Central memory CD8-positive, alpha-beta T cell (primary cell): ENCODE data around the gene MYO18B.

Experiments used
- ATAC-seq: fragments of 150-1000 bp; cut with Tn5 transposase; replicated peaks from 2 replicates; pipeline ENCODE4 v1.10.0; 2022; ENCODE audit warnings: mild to moderate bottlenecking, moderate FRiP score, moderate number of reproducible peaks; ENCODE audit not compliant: poor library complexity, severe bottlenecking; ENCODE audit errors: extremely low read depth
- DNase-seq, 2 donors: peaks; one replicate each; pipeline ENCODE4 v3.0.0; 2021; ENCODE audit warnings: low spot score in 2 of 2
- H3K27ac Mint-ChIP-seq: one replicate; pipeline ENCODE4 v1.8.0; 2022; ENCODE audit warnings: low read depth, mild to moderate bottlenecking, moderate library complexity, mixed read lengths
- H3K27me3 Mint-ChIP-seq: one replicate; pipeline ENCODE4 v1.8.0; 2022; ENCODE audit warnings: mixed read lengths
- H3K36me3 Mint-ChIP-seq: one replicate; pipeline ENCODE4 v1.8.0; 2022; ENCODE audit warnings: mild to moderate bottlenecking, moderate library complexity, mixed read lengths; ENCODE audit not compliant: insufficient read depth
- H3K4me1 Mint-ChIP-seq: one replicate; pipeline ENCODE4 v1.8.0; 2022; ENCODE audit warnings: mixed read lengths
- H3K4me3 Mint-ChIP-seq: one replicate; pipeline ENCODE4 v1.8.0; 2022; ENCODE audit warnings: mild to moderate bottlenecking, moderate library complexity, mixed read lengths
- H3K9me3 Mint-ChIP-seq: one replicate; pipeline ENCODE4 v1.8.0; 2022; ENCODE audit warnings: mixed read lengths

MYO18B gene

GRCh38 chr22:25950111-25950510 is 208.1 kb downstream of the MYO18B start:
- peaks cover 9% of the 10 kb centered on the region for H3K27me3 Mint-ChIP-seq
- no peak for DNase-seq
- no peak overlapping the region for H3K4me3 Mint-ChIP-seq
- H3K4me1 Mint-ChIP-seq = no peaks in the 10 kb centered on the region
- H3K9me3 Mint-ChIP-seq = no peaks in the 10 kb centered on the region
- no peaks in the 10 kb centered on the region for H3K36me3 Mint-ChIP-seq
- no peak for ATAC-seq
- H3K27ac Mint-ChIP-seq = no peak overlapping the region

GRCh38 chr22:25953276-25953675 is 211.3 kb downstream of the MYO18B start:
- Mint-ChIP-seq H3K9me3 (no peaks in the 10 kb centered on the region), H3K36me3 (no peaks in the 10 kb centered on the region), H3K27me3 (peaks cover 9% of the 10 kb centered on the region)

GRCh38 chr22:25953919-25954318 is 211.9 kb downstream of the MYO18B start:
- Mint-ChIP-seq H3K9me3 (no peaks in the 10 kb centered on the region), H3K4me3 (no peak overlapping the region), H3K27me3 (peaks cover 3% of the 10 kb centered on the region), H3K36me3 (no peaks in the 10 kb centered on the region), H3K4me1 (no peaks in the 10 kb centered on the region), H3K27ac (no peak overlapping the region)
- ATAC-seq = no peak
- no peak for DNase-seq

More at GRCh38 chr22:25953276-25953675, 211.3 kb downstream of the MYO18B start:
- DNase-seq (no peak), ATAC-seq (no peak)
- Mint-ChIP-seq H3K27ac (no peak overlapping the region), H3K4me1 (no peaks in the 10 kb centered on the region), H3K4me3 (no peak overlapping the region)

- ATAC-seq (no peak), DNase-seq (no peak)
- H3K27ac Mint-ChIP-seq = no peak overlapping the region
Measured at GRCh38 chr22:25955323-25955722, 213.3 kb downstream of the MYO18B start.

GRCh38 chr22:25956801-25957200 is 214.8 kb downstream of the MYO18B start:
- ATAC-seq = no peak
- Mint-ChIP-seq H3K27me3 (peaks cover 12% of the 10 kb centered on the region), H3K27ac (no peak overlapping the region), H3K9me3 (no peaks in the 10 kb centered on the region), H3K4me3 (no peak overlapping the region), H3K36me3 (no peaks in the 10 kb centered on the region), H3K4me1 (no peaks in the 10 kb centered on the region)
- DNase-seq = no peak

More at GRCh38 chr22:25955323-25955722, 213.3 kb downstream of the MYO18B start:
- Mint-ChIP-seq H3K4me3 (no peak overlapping the region), H3K27me3 (peaks cover 3% of the 10 kb centered on the region), H3K4me1 (no peaks in the 10 kb centered on the region), H3K9me3 (no peaks in the 10 kb centered on the region), H3K36me3 (no peaks in the 10 kb centered on the region)

- no peak for DNase-seq
- H3K4me3 Mint-ChIP-seq = no peak overlapping the region
- H3K27me3 Mint-ChIP-seq = peaks cover 27% of the 10 kb centered on the region
- H3K9me3 Mint-ChIP-seq = peaks cover 6% of the 10 kb centered on the region
- no peaks in the 10 kb centered on the region for H3K4me1 Mint-ChIP-seq
- no peak for ATAC-seq
- H3K36me3 Mint-ChIP-seq = no peaks in the 10 kb centered on the region
- no peak overlapping the region for H3K27ac Mint-ChIP-seq
Measured at GRCh38 chr22:25959818-25960774, 218.1 kb downstream of the MYO18B start.

GRCh38 chr22:25961699-25962098 is 219.7 kb downstream of the MYO18B start:
- Mint-ChIP-seq H3K4me3 (no peak overlapping the region), H3K27ac (no peak overlapping the region), H3K4me1 (no peaks in the 10 kb centered on the region), H3K27me3 (peaks cover 35% of the 10 kb centered on the region), H3K36me3 (no peaks in the 10 kb centered on the region), H3K9me3 (peaks cover 6% of the 10 kb centered on the region)
- no peak for DNase-seq
- no peak for ATAC-seq

- H3K27ac Mint-ChIP-seq = no peak overlapping the region
- no peak overlapping the region for H3K4me3 Mint-ChIP-seq
- ATAC-seq (no peak), DNase-seq (no peak)
- no peaks in the 10 kb centered on the region for H3K4me1 Mint-ChIP-seq
- H3K27me3 Mint-ChIP-seq = peaks cover 38% of the 10 kb centered on the region
- peaks cover 6% of the 10 kb centered on the region for H3K9me3 Mint-ChIP-seq
- H3K36me3 Mint-ChIP-seq = no peaks in the 10 kb centered on the region
Measured at GRCh38 chr22:25962711-25963110, 220.7 kb downstream of the MYO18B start.

- Mint-ChIP-seq H3K36me3 (no peaks in the 10 kb centered on the region), H3K4me3 (no peak overlapping the region), H3K27me3 (peaks cover 38% of the 10 kb centered on the region), H3K9me3 (peaks cover 6% of the 10 kb centered on the region), H3K4me1 (no peaks in the 10 kb centered on the region), H3K27ac (no peak overlapping the region)
- ATAC-seq = no peak
- DNase-seq = no peak
Measured at GRCh38 chr22:25964961-25965730, 223.2 kb downstream of the MYO18B start.

GRCh38 chr22:25966448-25966913 is 224.5 kb downstream of the MYO18B start:
- H3K36me3 Mint-ChIP-seq = no peaks in the 10 kb centered on the region
- no peak overlapping the region for H3K27ac Mint-ChIP-seq
- H3K27me3 Mint-ChIP-seq = peaks cover 27% of the 10 kb centered on the region
- no peak overlapping the region for H3K4me3 Mint-ChIP-seq
- DNase-seq (no peak), ATAC-seq (no peak)
- H3K4me1 Mint-ChIP-seq = no peaks in the 10 kb centered on the region
- peaks cover 6% of the 10 kb centered on the region for H3K9me3 Mint-ChIP-seq

GRCh38 chr22:25969286-25969685 is 227.3 kb downstream of the MYO18B start:
- Mint-ChIP-seq H3K36me3 (no peaks in the 10 kb centered on the region), H3K27ac (no peak overlapping the region), H3K4me1 (no peaks in the 10 kb centered on the region), H3K9me3 (no peaks in the 10 kb centered on the region), H3K27me3 (peaks cover 18% of the 10 kb centered on the region), H3K4me3 (no peak overlapping the region)
- DNase-seq = no peak
- ATAC-seq = no peak

- no peaks in the 10 kb centered on the region for H3K36me3 Mint-ChIP-seq
- no peak for ATAC-seq
- H3K4me3 Mint-ChIP-seq = no peak overlapping the region
- H3K4me1 Mint-ChIP-seq = no peaks in the 10 kb centered on the region
- no peak overlapping the region for H3K27ac Mint-ChIP-seq
- no peak for DNase-seq
- H3K9me3 Mint-ChIP-seq = no peaks in the 10 kb centered on the region
- H3K27me3 Mint-ChIP-seq = peaks cover 14% of the 10 kb centered on the region
Measured at GRCh38 chr22:25969901-25970300, 227.9 kb downstream of the MYO18B start.
